Left ventricle myocardium inferior (tissue), 1 donor: ENCODE data around the gene LDLRAD4. TPM values are rescaled to one million over a fixed set of nuclear protein-coding genes. Genes with fewer than 3 reads are reported as not detected.

Source experiments
- DNase-seq: peaks from one replicate; pipeline ENCODE4 v3.0.0-alpha.2; 2020
- H3K27ac ChIP-seq: fragments of 200-600 bp; replicated peaks from 2 replicates; pipeline ENCODE4 v1.8.0; 2021
- H3K27me3 ChIP-seq: fragments of 200-600 bp; 2 replicates; pipeline ENCODE4 v1.8.0; 2021; ENCODE audit warnings: low read depth
- H3K36me3 ChIP-seq: fragments of 200-600 bp; 2 replicates; pipeline ENCODE4 v1.8.0; 2021
- H3K4me1 ChIP-seq: fragments of 200-600 bp; 2 replicates; pipeline ENCODE4 v1.8.0; 2021
- H3K4me3 ChIP-seq: fragments of 200-600 bp; 2 replicates; pipeline ENCODE4 v1.8.0; 2021; ENCODE audit warnings: mild to moderate bottlenecking, moderate library complexity
- H3K9me3 ChIP-seq: fragments of 200-600 bp; replicated peaks from 2 replicates; pipeline ENCODE4 v1.8.0; 2021
- intact Hi-C: fragments of 100-400 bp; cut with micrococcal nuclease; formaldehyde crosslinking; loops from one replicate; pipeline ENCODE4 v1.11.0; 2022
- total RNA-seq: library from RNA; stranded (reverse); fragmentation: NEBNext Ultra II Directional; extraction: Animal tissue kit (Norgen Biotek cat#: 25700); gene quantifications from one replicate; pipeline ENCODE4 v1.2.1, GENCODE V29; 2021
- TF ChIP-seq, protein P1 (sequence below): fragments of 200-600 bp; IDR thresholded peaks from 2 replicates; pipeline ENCODE4 v1.8.0; 2021; ENCODE audit warnings: antibody characterized with exemption, mild to moderate bottlenecking, borderline replicate concordance
- donor health status: DM: no; HTN: yes; CAD: no; lungs with severe emphysema.

The LDLRAD4 gene
- total RNA-seq, 1 donor from 2014 or later = 43.3 TPM

DNA sequence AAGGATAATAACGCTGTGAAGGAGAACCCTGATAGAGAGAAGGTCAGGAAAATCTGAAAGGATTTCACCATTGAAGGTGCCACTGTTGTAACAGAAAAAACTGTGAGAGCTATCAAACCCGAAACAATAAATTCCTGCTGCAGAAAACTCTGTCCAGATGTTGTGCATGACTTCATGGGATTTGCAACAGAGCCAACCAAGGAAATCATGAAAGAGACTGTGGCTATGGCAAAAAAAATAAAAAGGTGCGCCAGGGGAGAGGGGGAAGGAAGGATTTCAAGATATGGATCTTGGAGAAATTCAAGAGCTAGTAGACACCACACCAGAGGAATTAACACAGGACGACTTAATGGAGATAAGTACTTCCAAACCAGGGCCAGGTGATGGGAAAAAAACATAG, 88.0 kb downstream of the LDLRAD4 start:
- TF ChIP-seq, protein P1, sequence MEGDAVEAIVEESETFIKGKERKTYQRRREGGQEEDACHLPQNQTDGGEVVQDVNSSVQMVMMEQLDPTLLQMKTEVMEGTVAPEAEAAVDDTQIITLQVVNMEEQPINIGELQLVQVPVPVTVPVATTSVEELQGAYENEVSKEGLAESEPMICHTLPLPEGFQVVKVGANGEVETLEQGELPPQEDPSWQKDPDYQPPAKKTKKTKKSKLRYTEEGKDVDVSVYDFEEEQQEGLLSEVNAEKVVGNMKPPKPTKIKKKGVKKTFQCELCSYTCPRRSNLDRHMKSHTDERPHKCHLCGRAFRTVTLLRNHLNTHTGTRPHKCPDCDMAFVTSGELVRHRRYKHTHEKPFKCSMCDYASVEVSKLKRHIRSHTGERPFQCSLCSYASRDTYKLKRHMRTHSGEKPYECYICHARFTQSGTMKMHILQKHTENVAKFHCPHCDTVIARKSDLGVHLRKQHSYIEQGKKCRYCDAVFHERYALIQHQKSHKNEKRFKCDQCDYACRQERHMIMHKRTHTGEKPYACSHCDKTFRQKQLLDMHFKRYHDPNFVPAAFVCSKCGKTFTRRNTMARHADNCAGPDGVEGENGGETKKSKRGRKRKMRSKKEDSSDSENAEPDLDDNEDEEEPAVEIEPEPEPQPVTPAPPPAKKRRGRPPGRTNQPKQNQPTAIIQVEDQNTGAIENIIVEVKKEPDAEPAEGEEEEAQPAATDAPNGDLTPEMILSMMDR = no peak
- H3K9me3 ChIP-seq = no peaks in the 10 kb centered on the region
- H3K36me3 ChIP-seq = no peaks in the 10 kb centered on the region
- H3K27ac ChIP-seq = no peak overlapping the region
- peaks cover 42% of the 10 kb centered on the region for H3K4me1 ChIP-seq
- DNase-seq = no peak
- no peak overlapping the region for H3K4me3 ChIP-seq
- H3K27me3 ChIP-seq = no peaks in the 10 kb centered on the region
- intact Hi-C loops = no loop called here

DNA sequence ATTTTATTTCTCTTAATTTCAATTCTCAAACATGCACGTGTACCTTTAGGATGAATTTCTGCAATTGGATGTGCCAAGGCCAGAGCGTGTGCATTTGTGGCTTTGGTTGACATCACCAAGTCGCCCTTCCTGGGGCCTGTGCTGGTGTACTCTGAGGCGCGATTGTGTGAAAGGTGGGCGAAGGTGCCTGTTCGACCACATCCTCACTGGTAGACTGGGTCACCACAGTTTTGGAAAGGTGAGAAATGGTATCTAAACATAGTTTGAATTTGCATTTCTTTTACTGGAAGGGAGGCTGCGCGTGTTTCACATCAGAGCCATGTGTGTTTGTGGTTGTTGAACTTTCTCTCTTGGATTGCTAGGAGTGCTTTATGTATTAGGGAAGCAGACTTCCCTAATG, 89.8 kb downstream of the LDLRAD4 start:
- peaks cover 25% of the 10 kb centered on the region for H3K4me1 ChIP-seq
- no peaks in the 10 kb centered on the region for H3K9me3 ChIP-seq
- H3K27ac ChIP-seq = no peak overlapping the region
- H3K27me3 ChIP-seq = no peaks in the 10 kb centered on the region
- intact Hi-C loops = no loop called here
- TF ChIP-seq, protein P1 = no peak
- no peak for DNase-seq
- no peak overlapping the region for H3K4me3 ChIP-seq
- H3K36me3 ChIP-seq = peaks cover 5% of the 10 kb centered on the region

DNA sequence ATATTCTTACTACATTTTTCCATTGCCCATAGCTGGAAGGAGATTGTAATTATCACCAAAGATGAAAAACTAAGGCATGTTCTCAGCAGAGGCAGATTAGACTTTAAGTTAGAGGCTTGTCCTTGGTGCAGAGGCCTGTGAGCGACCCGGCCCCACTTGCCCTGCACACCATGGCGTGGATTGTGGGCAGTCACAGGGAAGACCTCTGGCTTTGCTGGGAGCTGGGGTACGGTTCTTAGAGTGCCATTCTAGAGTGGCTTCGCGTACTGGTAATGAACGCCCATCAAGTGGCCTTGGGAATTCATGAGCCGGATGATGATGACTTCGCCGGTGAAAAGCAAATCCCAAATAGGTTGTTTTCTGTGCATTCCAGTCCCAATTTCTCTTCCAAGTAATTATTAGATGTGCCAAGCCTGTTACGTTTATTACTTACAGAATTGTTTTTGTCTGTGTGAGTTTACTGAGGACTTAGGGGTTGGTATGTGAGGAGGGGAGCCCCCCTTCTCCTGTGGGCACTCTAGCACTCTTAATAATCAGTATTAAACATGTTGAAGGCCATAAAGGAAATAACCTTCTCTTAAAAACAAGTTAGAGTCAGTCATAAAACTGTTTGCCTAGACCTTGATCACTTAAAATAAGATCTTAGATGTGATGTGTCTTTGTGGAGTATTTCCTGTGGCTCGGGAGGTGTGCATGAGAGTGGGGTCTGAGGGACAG, 90.6 kb downstream of the LDLRAD4 start:
- Histone ChIP-seq H3K9me3 (no peaks in the 10 kb centered on the region), H3K27me3 (no peaks in the 10 kb centered on the region), H3K27ac (no peak overlapping the region), H3K4me1 (peaks cover 25% of the 10 kb centered on the region), H3K4me3 (no peak overlapping the region), H3K36me3 (peaks cover 8% of the 10 kb centered on the region)
- intact Hi-C loops = no loop called here
- TF ChIP-seq, protein P1 = no peak
- no peak for DNase-seq

DNA sequence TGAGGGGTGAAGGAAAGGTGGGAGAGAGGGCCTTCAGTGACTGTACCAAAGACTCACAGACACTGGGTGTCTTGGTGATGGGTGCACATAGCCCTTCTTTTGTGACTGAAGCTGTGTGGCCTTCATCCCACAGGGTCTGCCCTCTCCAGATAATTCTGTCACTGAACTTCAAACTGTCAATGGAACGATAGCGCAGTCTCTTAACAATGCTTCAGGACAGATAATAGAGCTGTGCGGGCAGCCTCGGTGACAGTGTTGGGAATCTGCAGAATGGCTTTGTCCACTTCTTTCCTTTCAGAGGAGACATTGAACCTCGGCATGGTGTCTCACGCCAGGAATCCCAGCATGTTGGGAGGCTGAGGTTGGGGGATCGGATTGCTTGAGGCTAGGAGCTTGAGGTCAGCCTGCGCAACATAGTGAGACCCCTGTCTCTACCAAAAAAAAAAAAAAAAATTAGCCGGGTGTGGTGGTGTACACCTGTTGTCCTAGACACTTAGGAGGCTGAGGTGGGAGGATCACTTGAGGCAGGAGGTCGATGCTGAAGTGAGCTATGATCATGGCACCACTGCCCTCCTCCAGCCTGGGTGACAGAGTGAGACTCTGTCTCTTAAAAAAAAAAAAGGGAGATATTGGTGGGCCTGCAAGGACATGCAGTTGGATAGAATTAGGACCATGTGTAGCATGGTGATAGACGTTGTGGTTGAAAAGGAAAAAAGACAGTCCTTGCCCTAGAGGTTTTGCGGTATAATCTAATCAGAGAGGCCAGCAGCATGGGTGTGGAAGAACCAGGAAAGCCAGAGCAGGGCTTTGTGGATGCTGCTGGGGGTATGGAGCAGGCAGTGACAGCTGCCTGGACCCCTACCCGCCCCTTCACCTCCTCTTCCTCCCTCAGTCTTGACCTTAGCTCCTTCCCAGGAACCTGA, 91.4 kb downstream of the LDLRAD4 start:
- TF ChIP-seq, protein P1 = no peak
- H3K27me3 ChIP-seq = no peaks in the 10 kb centered on the region
- H3K4me1 ChIP-seq = peaks cover 25% of the 10 kb centered on the region
- peaks cover 2% of the 10 kb centered on the region for H3K9me3 ChIP-seq
- no peak overlapping the region for H3K4me3 ChIP-seq
- H3K27ac ChIP-seq = no peak overlapping the region
- no peak for DNase-seq
- intact Hi-C loops = no loop called here
- H3K36me3 ChIP-seq = peaks cover 8% of the 10 kb centered on the region

DNA sequence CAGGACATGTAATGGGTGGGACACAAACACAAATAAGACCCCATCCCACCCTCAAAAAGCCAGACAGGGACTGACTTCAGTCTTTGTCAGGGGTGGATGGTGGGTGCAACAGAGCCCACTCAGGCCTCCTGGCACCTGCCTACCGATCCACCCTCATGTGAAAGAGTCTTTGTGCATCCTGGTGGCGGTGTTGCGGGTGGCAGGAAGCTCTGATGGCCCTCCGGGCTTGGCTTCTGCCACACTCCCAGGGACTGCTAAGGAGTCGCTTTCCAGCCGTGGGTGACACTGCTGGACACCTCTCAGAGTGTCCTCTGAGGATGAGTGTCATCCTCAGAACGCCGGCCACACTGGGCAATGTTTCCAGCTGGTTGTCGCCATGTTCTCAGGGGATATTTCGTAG, 92.6 kb downstream of the LDLRAD4 start:
- peaks cover 14% of the 10 kb centered on the region for H3K9me3 ChIP-seq
- peaks cover 8% of the 10 kb centered on the region for H3K36me3 ChIP-seq
- TF ChIP-seq, protein P1 = no peak
- no peaks in the 10 kb centered on the region for H3K27me3 ChIP-seq
- H3K4me1 ChIP-seq = peaks cover 17% of the 10 kb centered on the region
- intact Hi-C loops = no loop called here
- no peak for DNase-seq
- no peak overlapping the region for H3K27ac ChIP-seq
- no peak overlapping the region for H3K4me3 ChIP-seq
